Lung (tissue), 12 donors: ENCODE data around the gene CPLX3. TPM values are rescaled to one million over a fixed set of nuclear protein-coding genes. Genes with fewer than 3 reads are reported as not detected.
A peak's percentile ranks its signal among the peaks of the same experiment; 100 is the strongest.

Experiments
- ATAC-seq: fragments of 200-7000 bp; cut with Tn5 transposase; one replicate; pipeline ENCODE4 v1.9.1; 2020; ENCODE audit warnings: moderate number of reproducible peaks; ENCODE audit not compliant: insufficient read depth, low FRiP score
- DNase-seq, 3 donors: peaks; one replicate each; pipeline ENCODE4 v3.0.0-alpha.2; 2013 to 2017
- H3K27ac ChIP-seq, 2 donors: one replicate each; pipeline ENCODE4 v1.5.1; 2013; ENCODE audit warnings: mild to moderate bottlenecking in 2 of 2, moderate library complexity in 2 of 2, control low read depth in 1 of 2, inconsistent platforms in 1 of 2, low read depth in 1 of 2, low read length in 1 of 2
- H3K27me3 ChIP-seq, 3 donors: one replicate each; pipeline ENCODE4 v1.5.1; 2013; ENCODE audit warnings: low read length in 2 of 3; ENCODE audit not compliant: control insufficient read depth in 3 of 3, insufficient read depth in 3 of 3
- H3K36me3 ChIP-seq, 4 donors: one replicate each; pipeline ENCODE4 v1.5.1; 2013; ENCODE audit warnings: low read length in 4 of 4, mild to moderate bottlenecking in 1 of 4, moderate library complexity in 1 of 4; ENCODE audit not compliant: control insufficient read depth in 4 of 4, insufficient read depth in 4 of 4
- H3K4me1 ChIP-seq, 5 donors: one replicate each; pipeline ENCODE4 v1.5.1; 2013; ENCODE audit warnings: low read length in 5 of 5, mild to moderate bottlenecking in 2 of 5, moderate library complexity in 1 of 5; ENCODE audit not compliant: control insufficient read depth in 5 of 5, insufficient read depth in 5 of 5
- H3K4me3 ChIP-seq: one replicate; pipeline ENCODE4 v1.5.1; 2013; ENCODE audit warnings: mild to moderate bottlenecking, control low read depth, moderate library complexity
- H3K9ac ChIP-seq, 2 donors: one replicate each; pipeline ENCODE4 v1.5.1; 2013; ENCODE audit warnings: low read length in 2 of 2, control low read depth in 1 of 2; ENCODE audit not compliant: insufficient read depth in 1 of 2
- H3K9me3 ChIP-seq, 4 donors: one replicate each; pipeline ENCODE4 v1.5.1; 2013; ENCODE audit warnings: low read length in 3 of 4, mild to moderate bottlenecking in 1 of 4, moderate library complexity in 1 of 4; ENCODE audit not compliant: control insufficient read depth in 4 of 4, insufficient read depth in 3 of 4
- WGBS, 2 donors: extraction: QIAGEN DNeasy Blood & Tissue Kit; methylation state at CpG; one replicate each; pipeline ENCODE4 v1.1.7; 2013; 5-methylcytosine and 5-hydroxymethylcytosine counted together
- polyA plus RNA-seq, 2 donors: library from polyadenylated mRNA; stranded (reverse); fragments of 200-250 nt; gene quantifications; one replicate each; pipeline ENCODE4 v1.2.1, GENCODE V29; 2013
- total RNA-seq, 2 donors: library from RNA; depleted of rRNA in 1 of 2; stranded (reverse); fragments of >200 nt in 1 of 2; gene quantifications; one replicate each; pipeline ENCODE4 v1.2.1, GENCODE V29; 2014 to 2021
- TF ChIP-seq, protein P1 (sequence below): IDR thresholded peaks from 2 replicates; pipeline ENCODE4 v1.5.1; 2012; ENCODE audit warnings: mild to moderate bottlenecking; ENCODE audit errors: control extremely low read depth, extremely low read depth
- donor health status: control.
- donor health status: control.
- donor health status: Bipolar disorder and iron deficiency.
- donor health status: healthy.
- donor health status: DM: yes; HTN: yes; CAD: no.

Gene CPLX3
- total and polyA plus RNA-seq, 4 donors: 0.10 to 0.13 TPM; not detected in 2

DNA sequence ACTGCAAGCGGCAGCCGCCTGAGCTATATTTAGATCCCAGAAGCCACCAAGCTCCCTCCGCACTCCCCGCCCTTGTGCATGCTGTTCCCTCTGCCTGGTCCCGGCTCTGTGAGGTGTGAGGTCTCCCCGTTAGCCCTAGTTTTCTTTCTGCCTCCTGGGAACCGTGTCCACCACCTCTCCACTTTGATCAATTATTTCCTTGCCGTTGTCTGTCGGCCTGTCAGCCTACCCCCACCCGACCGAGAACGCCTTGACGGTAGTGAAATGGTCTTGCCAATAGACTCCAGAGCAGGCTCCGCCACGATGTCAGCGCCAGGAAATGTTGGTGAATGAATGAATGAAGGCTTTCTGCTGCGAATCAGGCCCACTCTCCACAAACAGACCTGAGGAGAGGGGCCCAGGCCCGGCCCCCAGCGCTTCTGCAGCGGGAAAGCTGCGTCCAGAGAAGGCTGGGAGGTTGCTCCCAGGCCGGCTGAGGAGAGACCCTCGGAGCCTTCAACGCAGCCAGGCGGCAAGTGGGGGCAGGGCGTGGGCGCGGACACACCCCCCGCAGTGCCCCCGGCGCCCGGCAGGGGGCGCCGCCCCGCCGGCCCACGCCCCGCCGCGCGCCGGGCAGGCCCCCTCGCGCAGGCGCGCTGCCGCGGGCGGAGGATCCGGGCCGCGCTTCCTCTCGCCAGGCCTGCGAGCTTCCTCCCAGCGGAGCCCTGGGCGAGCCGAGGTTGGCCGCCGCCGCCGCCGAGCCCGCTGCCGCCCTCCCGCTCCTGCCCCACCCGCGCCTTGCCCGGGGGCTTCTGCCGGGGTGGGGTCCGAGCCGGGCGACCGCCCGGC is 44.8 kb upstream of the CPLX3 start, which contains the start of gene CSK:
Gene CSK (plus strand): TSS at position 650 of the 828 bp plus-strand sequence. CDS start 16,218 bp downstream, outside the sequence.
- WGBS, 2 donors: 1% methylated on average over 38 to 74 of the region's 74 CpGs
- Histone ChIP-seq H3K9me3 (no peaks in the 10 kb centered on the region), H3K36me3 (peaks cover 0 to 7% (median 3%) of the 10 kb centered on the region in 4 donors), H3K9ac (peak within 1 kb of the TSS; percentile 24 to 59), H3K27ac (peak within 1 kb of the TSS; percentile 88 to 90), H3K27me3 (no peaks in the 10 kb centered on the region), H3K4me3 (peak within 1 kb of the TSS; percentile 79), H3K4me1 (peaks cover 11 to 54% (median 22%) of the 10 kb centered on the region in 5 donors)
- ATAC-seq: peak; percentile 85
- TF ChIP-seq, protein P1, sequence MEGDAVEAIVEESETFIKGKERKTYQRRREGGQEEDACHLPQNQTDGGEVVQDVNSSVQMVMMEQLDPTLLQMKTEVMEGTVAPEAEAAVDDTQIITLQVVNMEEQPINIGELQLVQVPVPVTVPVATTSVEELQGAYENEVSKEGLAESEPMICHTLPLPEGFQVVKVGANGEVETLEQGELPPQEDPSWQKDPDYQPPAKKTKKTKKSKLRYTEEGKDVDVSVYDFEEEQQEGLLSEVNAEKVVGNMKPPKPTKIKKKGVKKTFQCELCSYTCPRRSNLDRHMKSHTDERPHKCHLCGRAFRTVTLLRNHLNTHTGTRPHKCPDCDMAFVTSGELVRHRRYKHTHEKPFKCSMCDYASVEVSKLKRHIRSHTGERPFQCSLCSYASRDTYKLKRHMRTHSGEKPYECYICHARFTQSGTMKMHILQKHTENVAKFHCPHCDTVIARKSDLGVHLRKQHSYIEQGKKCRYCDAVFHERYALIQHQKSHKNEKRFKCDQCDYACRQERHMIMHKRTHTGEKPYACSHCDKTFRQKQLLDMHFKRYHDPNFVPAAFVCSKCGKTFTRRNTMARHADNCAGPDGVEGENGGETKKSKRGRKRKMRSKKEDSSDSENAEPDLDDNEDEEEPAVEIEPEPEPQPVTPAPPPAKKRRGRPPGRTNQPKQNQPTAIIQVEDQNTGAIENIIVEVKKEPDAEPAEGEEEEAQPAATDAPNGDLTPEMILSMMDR: peak; percentile 9
- peak; percentile 76 to 85 (median 80) for DNase-seq

DNA sequence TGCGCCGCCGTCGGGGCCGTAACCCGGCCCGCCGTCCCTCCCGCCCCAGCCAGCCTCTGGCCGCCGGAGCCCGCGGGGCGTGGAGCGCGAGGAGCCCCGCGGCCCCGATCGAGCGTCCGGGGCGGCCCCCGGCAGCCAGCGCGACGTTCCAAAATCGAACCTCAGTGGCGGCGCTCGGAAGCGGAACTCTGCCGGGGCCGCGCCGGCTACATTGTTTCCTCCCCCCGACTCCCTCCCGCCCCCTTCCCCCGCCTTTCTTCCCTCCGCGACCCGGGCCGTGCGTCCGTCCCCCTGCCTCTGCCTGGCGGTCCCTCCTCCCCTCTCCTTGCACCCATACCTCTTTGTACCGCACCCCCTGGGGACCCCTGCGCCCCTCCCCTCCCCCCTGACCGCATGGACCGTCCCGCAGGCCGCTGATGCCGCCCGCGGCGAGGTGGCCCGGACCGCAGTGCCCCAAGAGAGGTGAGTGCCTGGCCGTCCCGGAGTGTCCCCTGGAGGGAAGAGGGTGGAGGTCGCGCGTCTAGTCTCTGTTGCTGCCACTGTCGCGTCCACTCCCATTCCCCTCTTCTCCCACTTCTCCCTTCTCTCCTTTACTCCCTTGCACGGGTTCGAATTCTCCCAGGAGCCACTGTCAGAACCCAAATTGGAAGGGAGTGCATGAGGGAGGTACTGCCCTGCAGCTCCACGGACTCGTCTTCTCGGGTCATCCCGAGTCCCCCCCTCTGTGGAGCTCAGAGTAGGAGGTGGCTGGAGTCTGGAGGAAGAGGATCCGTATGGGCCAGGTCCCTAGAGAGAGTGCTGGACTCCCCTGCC is 44.0 kb upstream of the CPLX3 start:
- TF ChIP-seq, protein P1: no peak
- peaks cover 11 to 49% (median 29%) of the 10 kb centered on the region in 5 donors for H3K4me1 ChIP-seq
- no peaks in the 10 kb centered on the region for H3K9me3 ChIP-seq
- peak overlapping the region; percentile 79 for H3K4me3 ChIP-seq
- DNase-seq: peak in 2 of 3 donors; percentile 37 to 44
- 1% methylated on average over 52 to 72 of the region's 72 CpGs for WGBS, 2 donors
- peak overlapping the region; percentile 88 to 90 for H3K27ac ChIP-seq
- H3K36me3 ChIP-seq: peaks cover 0 to 7% (median 3%) of the 10 kb centered on the region in 4 donors
- H3K9ac ChIP-seq: peak overlapping the region; percentile 24 to 59
- ATAC-seq: peak; percentile 20
- H3K27me3 ChIP-seq: no peaks in the 10 kb centered on the region

DNA sequence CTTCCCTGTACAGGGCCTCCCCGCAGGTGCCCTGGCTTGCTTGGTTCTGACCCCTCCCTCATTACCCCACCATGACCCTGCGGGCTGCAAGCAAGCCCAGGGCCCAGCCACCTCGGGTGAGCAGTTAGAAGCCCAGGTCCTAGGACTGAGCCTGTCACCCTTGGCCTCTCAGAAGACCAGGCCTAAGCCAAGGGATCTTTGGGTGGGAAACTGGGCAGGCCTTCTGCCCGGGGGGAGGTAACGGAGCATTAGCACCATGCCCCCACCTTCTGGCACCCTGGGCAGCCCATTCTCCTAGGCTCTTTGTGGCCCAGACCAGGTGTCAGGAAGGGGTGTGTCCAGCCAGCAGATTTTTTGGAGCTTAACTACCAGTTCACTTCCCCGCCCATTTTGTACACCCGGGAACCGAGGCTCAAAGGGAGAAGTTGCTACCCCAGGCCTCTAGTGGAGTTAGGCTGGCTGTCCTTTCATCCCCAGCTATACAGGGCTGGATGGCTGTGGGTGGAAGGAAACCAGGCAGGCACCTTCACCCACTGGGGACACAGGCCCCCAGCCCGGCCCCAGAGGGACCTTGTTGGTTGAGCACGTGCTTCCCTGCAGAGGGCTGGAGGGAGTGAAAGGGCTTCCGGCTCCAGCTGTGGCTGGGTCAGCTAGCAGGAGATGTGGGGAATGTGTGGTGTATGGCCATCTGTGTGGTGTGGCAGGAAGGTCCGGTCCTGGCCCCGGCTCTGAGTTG is 43.2 kb upstream of the CPLX3 start:
- ATAC-seq (no peak), DNase-seq (no peak)

More for the DNA sequence above, 43.2 kb upstream of the CPLX3 start:
- Histone ChIP-seq H3K27ac (peak overlapping the region; percentile 46 to 87), H3K27me3 (no peaks in the 10 kb centered on the region), H3K36me3 (peaks cover 0 to 7% (median 3%) of the 10 kb centered on the region in 4 donors), H3K9me3 (no peaks in the 10 kb centered on the region), H3K4me1 (peaks cover 14 to 53% (median 30%) of the 10 kb centered on the region in 5 donors), H3K9ac (peak overlapping the region; percentile 24 to 59), H3K4me3 (peak overlapping the region; percentile 79)
- TF ChIP-seq, protein P1: no peak
- WGBS, 2 donors: 2 to 5% methylated on average over 13 of the region's 13 CpGs
